Endothelial cell of umbilical vein (primary cell): ENCODE results near the gene AGFG1. TPM values are rescaled to one million over a fixed set of nuclear protein-coding genes. Genes with fewer than 3 reads are reported as not detected.

Experiments used
- BruUV-seq: library from RNA; stranded (reverse); fragments of 400-500 nt; replicated peaks from 2 replicates; lab custom pipeline; 2021; lab: Mats Ljungman, UMichigan
- CTCF ChIA-PET: fragments of 300-600, 350-600 bp; sonication (Branson Sonifier 250); formaldehyde crosslinking; loops from one replicate; lab custom pipeline; 2021; ENCODE audit warnings: antibody characterized with exemption, inconsistent platforms; lab: Charles Lee
- POLR2A ChIA-PET: fragments of 300-600, 350-600 bp; sonication (Branson Sonifier 250); formaldehyde crosslinking; loops from one replicate; lab custom pipeline; 2021; ENCODE audit warnings: antibody characterized with exemption, inconsistent platforms; lab: Charles Lee
- DNase-seq: peaks from one replicate; pipeline ENCODE4 v3.0.0-alpha.2; 2011; ENCODE audit warnings: low read depth, low spot score
- FAIRE-seq: peaks from 2 replicates; lab custom pipeline; 2011; peaks lifted over from hg19 to GRCh38; lab: Jason Lieb, UNC
- H2AFZ ChIP-seq: 2 replicates; pipeline ENCODE4 v1.6.0; 2012; ENCODE audit warnings: low read depth, low read length, control low read depth, inconsistent platforms
- H3K27ac ChIP-seq: 2 replicates; pipeline ENCODE4 v1.5.1; 2011; ENCODE audit warnings: low read depth, mild to moderate bottlenecking, control low read depth, low read length, moderate library complexity; ENCODE audit not compliant: insufficient read depth
- H3K27me3 ChIP-seq, 2 experiments: 2 replicates each; pipeline versions ENCODE4 v1.6.0 to v1.6.1; 2011; ENCODE audit warnings: low read length in 2 of 2, mixed read lengths in 1 of 2; ENCODE audit not compliant: control insufficient read depth in 2 of 2, insufficient read depth in 2 of 2
- H3K36me3 ChIP-seq, 2 experiments: 2 replicates in 1 of 2; 3 replicates in 1 of 2; pipeline ENCODE4 v1.5.1; 2011; ENCODE audit warnings: low read length in 2 of 2, mild to moderate bottlenecking in 1 of 2, moderate library complexity in 1 of 2; ENCODE audit not compliant: control insufficient read depth in 2 of 2, insufficient read depth in 2 of 2; ENCODE audit errors: extremely low read depth in 1 of 2
- H3K4me1 ChIP-seq: 3 replicates; pipeline ENCODE4 v1.5.1; 2011; ENCODE audit warnings: mild to moderate bottlenecking, low read length; ENCODE audit not compliant: control insufficient read depth, insufficient read depth; ENCODE audit errors: extremely low read depth
- H3K4me2 ChIP-seq: 2 replicates; pipeline ENCODE4 v1.6.1; 2011; ENCODE audit warnings: low read length, control low read depth, mixed read lengths; ENCODE audit not compliant: insufficient read depth
- H3K4me3 ChIP-seq, 3 experiments: fragments of 200-600 bp in 1 of 3; sonication (generic), shearing (Covaris generic) in 1 of 3; replicated peaks in 1 of 3; 2 replicates each; pipeline ENCODE4 v1.5.1; 2011 to 2016; ENCODE audit warnings: control low read depth in 3 of 3, low read length in 3 of 3, mild to moderate bottlenecking in 2 of 3, inconsistent platforms in 1 of 3, low read depth in 1 of 3, moderate library complexity in 1 of 3; ENCODE audit not compliant: insufficient read depth in 1 of 3
- H3K79me2 ChIP-seq: 2 replicates; pipeline ENCODE4 v1.6.0; 2012; ENCODE audit warnings: low read length, inconsistent platforms; ENCODE audit not compliant: control insufficient read depth, insufficient read depth
- H3K9ac ChIP-seq: replicated peaks from 2 replicates; pipeline ENCODE3; 2011; ENCODE audit warnings: low read length, control low read depth; ENCODE audit not compliant: insufficient read depth; ENCODE audit errors: extremely low read depth
- H3K9me1 ChIP-seq: replicated peaks from 3 replicates; pipeline ENCODE4 v1.6.0; 2011; ENCODE audit warnings: mild to moderate bottlenecking, low read length; ENCODE audit not compliant: control insufficient read depth, insufficient read depth; ENCODE audit errors: extremely low read depth
- H3K9me3 ChIP-seq: replicated peaks from 2 replicates; pipeline ENCODE4 v1.5.1; 2012; ENCODE audit warnings: low read length, inconsistent platforms; ENCODE audit not compliant: control insufficient read depth, insufficient read depth
- H4K20me1 ChIP-seq: replicated peaks from 2 replicates; pipeline ENCODE3; 2011; ENCODE audit warnings: mild to moderate bottlenecking, low read length; ENCODE audit not compliant: control insufficient read depth, insufficient read depth; ENCODE audit errors: extremely low read depth
- EZH2 ChIP-seq: IDR thresholded peaks from 2 replicates; pipeline ENCODE4 v1.6.1; 2012; ENCODE audit warnings: borderline replicate concordance, low read depth, mild to moderate bottlenecking, moderate library complexity, low read length, inconsistent platforms; ENCODE audit not compliant: severe bottlenecking
- FOS ChIP-seq: IDR thresholded peaks from 2 replicates; pipeline ENCODE4 v1.6.1; 2011; ENCODE audit warnings: mild to moderate bottlenecking, low read length, moderate library complexity, borderline replicate concordance; ENCODE audit not compliant: insufficient read depth
- GATA2 ChIP-seq: IDR thresholded peaks from 2 replicates; pipeline ENCODE4 v1.7.0; 2011; ENCODE audit warnings: low read depth, mild to moderate bottlenecking, moderate library complexity, mixed read lengths, low read length; ENCODE audit not compliant: insufficient read length, insufficient read depth
- JUN ChIP-seq: IDR thresholded peaks from 2 replicates; pipeline ENCODE4 v1.6.1; 2011; ENCODE audit warnings: borderline replicate concordance, low read depth; ENCODE audit not compliant: insufficient read length, insufficient read depth
- MYC ChIP-seq: IDR thresholded peaks from one replicate; pipeline ENCODE4 v1.6.1; 2011; ENCODE audit warnings: mild to moderate bottlenecking, low read depth, low read length
- POLR2A ChIP-seq: IDR thresholded peaks from 2 replicates; pipeline ENCODE4 v1.6.1; 2012; ENCODE audit warnings: low read depth, mild to moderate bottlenecking, control low read depth, low read length
- POLR2AphosphoS5 ChIP-seq: IDR thresholded peaks from 2 replicates; pipeline ENCODE4 v1.6.1; 2012; ENCODE audit warnings: low read depth, mild to moderate bottlenecking, control low read depth, low read length, moderate library complexity; ENCODE audit not compliant: insufficient read depth
- dilution Hi-C: fragments of 300-500 bp; cut with MboI; formaldehyde crosslinking; loops from one replicate; pipeline ENCODE4 v1.15.0; 2019; ENCODE audit warnings: low sequenced_read_pairs; ENCODE audit not compliant: extremely low pct_ligation_motif_present
- intact Hi-C: fragments of 100-400 bp; cut with micrococcal nuclease; formaldehyde crosslinking; loops from one replicate; pipeline ENCODE4 v1.10.0; 2022
- polyA plus RNA-seq, 4 experiments: library from polyadenylated mRNA; depleted of rRNA in 3 of 4; stranded (reverse) in 3 of 4; unstranded in 1 of 4; fragments of >200 nt; gene quantifications; 2 replicates each; pipeline versions ENCODE4 v1.2.1 to v1.2.3, GENCODE V29; 2011 to 2012; ENCODE audit warnings: missing spikeins in 1 of 4
- total RNA-seq: library from RNA; stranded (reverse); gene quantifications from 2 replicates; pipeline ENCODE4 v1.2.3, GENCODE V29; 2021
- TF ChIP-seq, protein P1 (sequence below): IDR thresholded peaks from 2 replicates; pipeline ENCODE4 v1.6.1; 2011; ENCODE audit not compliant: insufficient read depth, insufficient read length
- TF ChIP-seq, protein P2 (sequence below), 2 donors: IDR thresholded peaks; 1 replicate in 1 of 2; 2 replicates in 1 of 2; pipeline ENCODE4 v1.5.1; 2011; ENCODE audit warnings: low read length in 2 of 2, mild to moderate bottlenecking in 2 of 2, moderate library complexity in 2 of 2, control low read depth in 1 of 2, inconsistent platforms in 1 of 2, low read depth in 1 of 2; ENCODE audit not compliant: insufficient read depth in 1 of 2; ENCODE audit errors: extremely low read depth in 1 of 2

The AGFG1 gene
- total and polyA plus RNA-seq, 2 donors (not counting 3 experiments of a cell fraction or from before 2014, with no cell fraction given): 87.9 to 106 TPM

- POLR2A ChIA-PET: no interaction called here
Observed at GRCh38 chr2:227482638-227483340, 10.8 kb downstream of the AGFG1 start.

More at GRCh38 chr2:227482638-227483340, 10.8 kb downstream of the AGFG1 start:
- intact Hi-C loops: no loop called here
- no peak for FAIRE-seq
- H3K79me2 ChIP-seq: peaks cover 100% of the 10 kb centered on the region
- H3K27ac ChIP-seq: no peak overlapping the region
- TF ChIP-seq MYC: no peak
- no peak for TF ChIP-seq GATA2
- no peak for TF ChIP-seq FOS
- TF ChIP-seq POLR2AphosphoS5: no peak
- TF ChIP-seq, protein P1, sequence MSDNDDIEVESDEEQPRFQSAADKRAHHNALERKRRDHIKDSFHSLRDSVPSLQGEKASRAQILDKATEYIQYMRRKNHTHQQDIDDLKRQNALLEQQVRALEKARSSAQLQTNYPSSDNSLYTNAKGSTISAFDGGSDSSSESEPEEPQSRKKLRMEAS: no peak
- no peak for TF ChIP-seq POLR2A
- no peak for TF ChIP-seq JUN
- TF ChIP-seq, protein P2, sequence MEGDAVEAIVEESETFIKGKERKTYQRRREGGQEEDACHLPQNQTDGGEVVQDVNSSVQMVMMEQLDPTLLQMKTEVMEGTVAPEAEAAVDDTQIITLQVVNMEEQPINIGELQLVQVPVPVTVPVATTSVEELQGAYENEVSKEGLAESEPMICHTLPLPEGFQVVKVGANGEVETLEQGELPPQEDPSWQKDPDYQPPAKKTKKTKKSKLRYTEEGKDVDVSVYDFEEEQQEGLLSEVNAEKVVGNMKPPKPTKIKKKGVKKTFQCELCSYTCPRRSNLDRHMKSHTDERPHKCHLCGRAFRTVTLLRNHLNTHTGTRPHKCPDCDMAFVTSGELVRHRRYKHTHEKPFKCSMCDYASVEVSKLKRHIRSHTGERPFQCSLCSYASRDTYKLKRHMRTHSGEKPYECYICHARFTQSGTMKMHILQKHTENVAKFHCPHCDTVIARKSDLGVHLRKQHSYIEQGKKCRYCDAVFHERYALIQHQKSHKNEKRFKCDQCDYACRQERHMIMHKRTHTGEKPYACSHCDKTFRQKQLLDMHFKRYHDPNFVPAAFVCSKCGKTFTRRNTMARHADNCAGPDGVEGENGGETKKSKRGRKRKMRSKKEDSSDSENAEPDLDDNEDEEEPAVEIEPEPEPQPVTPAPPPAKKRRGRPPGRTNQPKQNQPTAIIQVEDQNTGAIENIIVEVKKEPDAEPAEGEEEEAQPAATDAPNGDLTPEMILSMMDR (IDR thresholded peaks at IDR 0.05; ENCODE audit: extremely low read depth in 1 of 2, insufficient read depth in 1 of 2, low read depth in 1 of 2, low read length in 2 of 2): no peak
- TF ChIP-seq EZH2: no peak
- DNase-seq: no peak
- no peak overlapping the region for H3K9ac ChIP-seq
- BruUV-seq: no TSS peak
- no peaks in the 10 kb centered on the region for H3K4me1 ChIP-seq
- no peaks in the 10 kb centered on the region for H3K9me3 ChIP-seq
- dilution Hi-C loops: no loop called here
- no peaks in the 10 kb centered on the region for H3K27me3 ChIP-seq
- no peak overlapping the region for H3K4me2 ChIP-seq
- no peaks in the 10 kb centered on the region for H3K9me1 ChIP-seq
- H2AFZ ChIP-seq: no peak overlapping the region
- peaks cover 0 to 3% of the 10 kb centered on the region in 2 experiments for H3K36me3 ChIP-seq
- CTCF ChIA-PET: interaction anchor here (0.8 kb wide), 1 partner anchor 10 kb away, joined by 3 read pairs; no protein-coding TSS in a partner anchor
- H4K20me1 ChIP-seq: peaks cover 20% of the 10 kb centered on the region
- H3K4me3 ChIP-seq: no peak overlapping the region
